ENCODE measurements around the gene PFKFB4. TPM values are rescaled to one million over a fixed set of nuclear protein-coding genes. Genes with fewer than 3 reads are reported as not detected.

PFKFB4 gene
- total RNA-seq, 1 donor from 2014 or later: 12.9 TPM

GRCh38 chr3:48546203-48546829 lies 10.3 kb downstream of the PFKFB4 start:
- no peak for TF ChIP-seq CTCF (IDR thresholded peaks at IDR 0.05)
- Histone ChIP-seq H3K36me3 (peaks cover 5% of the 10 kb centered on the region), H3K27ac (no peak overlapping the region), H3K9me3 (no peaks in the 10 kb centered on the region), H3K27me3 (ENCODE audit: low read depth) (no peaks in the 10 kb centered on the region), H3K4me1 (peaks cover 16% of the 10 kb centered on the region), H3K4me3 (no peak overlapping the region)
- DNase-seq (no peak), ATAC-seq (no peak)
- intact Hi-C loops (cut with DNase I): no loop called here

GRCh38 chr3:48544141-48544540 lies 12.5 kb downstream of the PFKFB4 start:
- intact Hi-C loops (cut with DNase I): no loop called here
- H3K9me3 ChIP-seq: no peaks in the 10 kb centered on the region
- no peak overlapping the region for H3K4me3 ChIP-seq
- TF ChIP-seq CTCF (IDR thresholded peaks at IDR 0.05): no peak
- peaks cover 16% of the 10 kb centered on the region for H3K4me1 ChIP-seq
- no peak for ATAC-seq
- H3K27me3 ChIP-seq (ENCODE audit: low read depth): no peaks in the 10 kb centered on the region
- no peak for DNase-seq
- no peak overlapping the region for H3K27ac ChIP-seq
- H3K36me3 ChIP-seq: peaks cover 5% of the 10 kb centered on the region

DNA sequence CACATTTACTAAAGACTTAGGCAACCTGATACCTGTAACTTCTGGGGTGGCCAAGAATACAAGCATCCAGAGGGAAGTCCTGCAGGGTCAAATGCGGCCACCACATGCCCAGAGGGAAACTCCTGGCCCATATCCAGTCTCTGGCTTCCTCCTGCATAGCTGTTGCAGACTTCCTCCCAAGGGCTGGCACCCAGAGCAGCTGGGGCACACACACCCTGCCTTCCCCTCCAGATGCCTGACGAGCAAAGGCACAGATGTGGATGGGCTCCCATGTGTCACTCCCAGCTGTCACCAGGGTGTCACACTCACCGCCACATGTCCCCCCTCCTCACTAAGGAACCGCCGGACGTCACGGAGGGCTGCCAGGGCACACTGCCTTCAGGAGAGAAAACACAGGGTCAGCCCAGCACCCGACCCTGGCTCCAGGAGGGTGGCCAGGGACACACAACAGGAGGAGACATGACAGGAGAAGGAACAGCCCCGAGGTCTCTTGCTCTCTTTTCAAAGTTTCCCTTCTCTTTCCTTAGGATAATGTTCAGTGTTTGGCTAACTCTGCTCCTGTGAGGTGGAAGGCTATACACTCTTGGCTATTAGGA lies 13.2 kb downstream of the PFKFB4 start:
- ATAC-seq: peak; percentile 60 to 79
- intact Hi-C loops (cut with DNase I): no loop called here
- no peak overlapping the region for H3K4me3 ChIP-seq
- peaks cover 9% of the 10 kb centered on the region for H3K4me1 ChIP-seq
- H3K36me3 ChIP-seq: peaks cover 5% of the 10 kb centered on the region
- DNase-seq: peak; percentile 65
- no peak for TF ChIP-seq CTCF (IDR thresholded peaks at IDR 0.05)
- H3K9me3 ChIP-seq: no peaks in the 10 kb centered on the region
- peak overlapping the region; percentile 18 for H3K27ac ChIP-seq
- H3K27me3 ChIP-seq (ENCODE audit: low read depth): no peaks in the 10 kb centered on the region

DNA sequence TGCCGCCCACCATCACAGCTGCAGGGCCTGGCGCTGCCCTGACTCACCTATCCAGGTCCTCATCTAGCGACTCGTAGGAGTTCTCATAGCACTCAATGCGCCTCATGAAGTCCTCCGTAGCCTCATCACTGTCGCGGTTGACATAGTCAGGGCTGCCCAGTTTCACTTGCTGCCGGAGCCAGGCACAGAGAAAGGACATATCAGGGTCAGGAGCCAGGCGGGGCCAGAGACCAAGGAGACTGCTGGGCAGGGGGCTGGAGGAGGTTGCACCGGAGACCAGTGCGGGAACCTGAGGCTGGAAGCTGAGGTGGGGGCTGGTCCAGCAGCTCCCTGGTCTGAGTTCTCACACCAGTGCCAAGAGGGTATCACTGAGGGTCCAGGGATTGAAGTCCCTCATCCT lies 18.2 kb downstream of the PFKFB4 start:
- no peaks in the 10 kb centered on the region for H3K9me3 ChIP-seq
- TF ChIP-seq CTCF (IDR thresholded peaks at IDR 0.05): no peak
- H3K27ac ChIP-seq: no peak overlapping the region
- no peak overlapping the region for H3K4me3 ChIP-seq
- peaks cover 27% of the 10 kb centered on the region for H3K36me3 ChIP-seq
- DNase-seq (no peak), ATAC-seq (no peak)
- H3K4me1 ChIP-seq: peaks cover 6% of the 10 kb centered on the region
- intact Hi-C loops (cut with DNase I): no loop called here
- H3K27me3 ChIP-seq (ENCODE audit: low read depth): no peaks in the 10 kb centered on the region

DNA sequence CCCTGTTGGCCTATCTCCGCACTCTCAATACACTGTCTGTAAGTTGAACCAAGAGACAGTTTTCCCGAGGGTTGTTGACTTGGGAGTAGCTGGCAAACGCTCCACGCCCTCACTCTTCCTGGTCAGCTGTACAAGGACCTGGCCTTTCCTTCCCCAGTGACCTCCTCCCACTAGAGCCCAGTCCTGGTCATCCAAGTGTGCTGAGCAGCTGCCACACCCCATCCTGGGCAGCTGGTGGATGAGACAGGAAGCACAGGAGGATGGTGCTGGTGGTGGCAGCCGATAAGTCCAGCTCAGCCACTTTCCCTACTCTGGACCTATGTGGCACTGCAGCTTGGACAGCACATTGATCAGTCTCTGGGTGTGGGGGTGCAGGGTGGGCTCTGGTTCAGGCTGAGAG lies 19.8 kb downstream of the PFKFB4 start:
- no peak overlapping the region for H3K27ac ChIP-seq
- no peaks in the 10 kb centered on the region for H3K9me3 ChIP-seq
- no peak for TF ChIP-seq CTCF (IDR thresholded peaks at IDR 0.05)
- no peak overlapping the region for H3K4me3 ChIP-seq
- DNase-seq: no peak
- H3K27me3 ChIP-seq (ENCODE audit: low read depth): no peaks in the 10 kb centered on the region
- no peaks in the 10 kb centered on the region for H3K4me1 ChIP-seq
- H3K36me3 ChIP-seq: peaks cover 27% of the 10 kb centered on the region
- intact Hi-C loops (cut with DNase I): no loop called here
- no peak for ATAC-seq

Data from lower lobe of right lung (tissue), 2 donors.